DLD1 (cell line): ENCODE results near the gene LILRB1.
"Not testable (repeated sequence)": the region's sequence is repeated elsewhere in the genome, so short reads cannot be mapped to it uniquely, and the experiment has no call there.

ENCODE experiments used
- in situ Hi-C: cut with HindIII; loops from 2 replicates; pipeline ENCODE4 v1.10.0; 2017; ENCODE audit warnings: low sequenced_read_pairs

The LILRB1 gene

DNA sequence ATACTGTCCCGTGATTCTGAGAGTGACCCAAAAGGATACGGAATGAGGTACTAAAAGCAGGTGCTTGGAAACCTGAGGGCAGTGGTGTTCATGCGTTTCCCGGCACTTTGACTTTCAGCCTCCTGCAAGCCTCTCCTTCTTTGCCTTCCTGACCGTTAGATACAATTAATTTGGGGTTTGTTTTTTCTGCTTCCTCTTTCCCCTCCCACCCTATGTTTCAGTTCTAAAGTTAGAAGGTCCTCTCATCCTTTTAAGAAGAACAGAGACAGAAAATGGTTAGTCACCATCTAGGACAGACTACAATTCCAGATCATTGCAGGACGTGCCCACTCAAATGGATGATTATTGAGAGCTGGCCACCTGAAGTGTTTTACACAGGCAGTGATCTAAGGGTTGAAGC is 30.7 kb downstream of the LILRB1 start:
- in situ Hi-C loops = loop anchor here (25.0 kb wide), 1 partner anchor 99 kb away; the partner anchor contains the start of gene LILRA2

- in situ Hi-C loops = loop anchor here (25.0 kb wide), 1 partner anchor 100 kb away; the partner anchor contains the start of gene LILRA2
Measured at GRCh38 chr19:54661846-54662481, 31.7 kb downstream of the LILRB1 start.

DNA sequence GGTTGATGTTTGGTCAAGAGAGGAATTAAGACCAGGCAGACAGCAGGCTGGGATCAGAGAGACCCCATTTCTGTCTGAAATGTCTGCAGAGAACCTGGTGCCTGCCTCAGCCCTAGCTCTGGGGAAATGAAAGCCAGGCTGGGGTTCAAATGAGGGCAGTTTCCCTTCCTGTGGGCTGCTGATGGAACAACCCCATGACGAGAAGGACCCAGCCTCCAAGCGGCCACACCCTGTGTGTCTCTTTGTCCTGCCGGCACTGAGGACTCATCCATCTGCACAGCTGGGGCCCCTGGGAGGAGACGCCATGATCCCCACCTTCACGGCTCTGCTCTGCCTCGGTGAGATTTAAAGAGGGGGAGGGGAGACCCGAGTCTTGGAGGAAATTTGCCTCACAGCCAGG is 32.4 kb downstream of the LILRB1 start, which contains the start of gene LILRB4:
Gene LILRB4 (plus strand): TSS at position 256 of the 400 bp plus-strand sequence. CDS start 49 bp downstream, at position 305.
- in situ Hi-C loops = loop anchor here (25.0 kb wide), 1 partner anchor 100 kb away; the partner anchor contains the start of gene LILRA2

DNA sequence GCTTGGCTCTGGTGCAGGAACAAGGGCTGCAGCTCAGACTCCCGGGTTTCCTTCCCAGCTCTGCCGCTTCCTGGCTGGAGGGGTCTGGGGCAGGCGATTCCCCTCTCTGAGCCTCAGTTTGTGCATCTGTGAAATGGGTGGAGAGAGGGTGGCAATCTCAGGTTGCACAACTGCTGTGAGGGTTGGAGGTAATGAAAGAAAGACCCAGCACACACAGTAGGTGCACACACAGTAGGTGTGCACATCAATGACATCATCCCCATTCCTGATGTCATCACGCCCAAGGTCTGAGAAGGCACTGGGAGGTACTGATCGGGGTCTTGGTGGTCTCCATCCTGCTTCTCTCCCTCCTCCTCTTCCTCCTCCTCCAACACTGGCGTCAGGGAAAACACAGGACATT is 35.2 kb downstream of the LILRB1 start:
- in situ Hi-C loops = loop anchor here (25.0 kb wide), 1 partner anchor 103 kb away; the partner anchor contains the start of gene LILRA2

GRCh38 chr19:54667217-54667616 is 36.9 kb downstream of the LILRB1 start:
- in situ Hi-C loops = loop anchor here (25.0 kb wide), 1 partner anchor 105 kb away; the partner anchor contains the start of gene LILRA2

DNA sequence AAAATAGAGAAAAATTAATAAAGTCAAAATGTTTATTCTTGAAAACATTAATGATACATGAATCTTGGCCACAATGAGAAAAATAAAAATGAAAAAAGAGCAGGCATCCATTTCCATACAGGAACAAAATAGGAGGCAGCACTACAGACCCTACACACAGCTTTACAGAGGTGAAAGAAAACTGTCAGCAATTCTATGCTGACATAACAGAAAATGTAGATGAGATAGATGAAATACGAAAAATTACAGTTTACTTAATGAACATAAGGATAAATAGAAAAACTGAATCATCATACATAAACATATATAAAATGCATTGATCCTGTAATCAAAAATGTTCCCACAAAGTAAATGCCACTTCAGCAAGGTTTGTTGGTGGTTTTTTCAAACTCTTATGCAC is 38.1 kb downstream of the LILRB1 start:
- in situ Hi-C loops = loop anchor here (25.0 kb wide), 1 partner anchor 106 kb away; the partner anchor contains the start of gene LILRA2

DNA sequence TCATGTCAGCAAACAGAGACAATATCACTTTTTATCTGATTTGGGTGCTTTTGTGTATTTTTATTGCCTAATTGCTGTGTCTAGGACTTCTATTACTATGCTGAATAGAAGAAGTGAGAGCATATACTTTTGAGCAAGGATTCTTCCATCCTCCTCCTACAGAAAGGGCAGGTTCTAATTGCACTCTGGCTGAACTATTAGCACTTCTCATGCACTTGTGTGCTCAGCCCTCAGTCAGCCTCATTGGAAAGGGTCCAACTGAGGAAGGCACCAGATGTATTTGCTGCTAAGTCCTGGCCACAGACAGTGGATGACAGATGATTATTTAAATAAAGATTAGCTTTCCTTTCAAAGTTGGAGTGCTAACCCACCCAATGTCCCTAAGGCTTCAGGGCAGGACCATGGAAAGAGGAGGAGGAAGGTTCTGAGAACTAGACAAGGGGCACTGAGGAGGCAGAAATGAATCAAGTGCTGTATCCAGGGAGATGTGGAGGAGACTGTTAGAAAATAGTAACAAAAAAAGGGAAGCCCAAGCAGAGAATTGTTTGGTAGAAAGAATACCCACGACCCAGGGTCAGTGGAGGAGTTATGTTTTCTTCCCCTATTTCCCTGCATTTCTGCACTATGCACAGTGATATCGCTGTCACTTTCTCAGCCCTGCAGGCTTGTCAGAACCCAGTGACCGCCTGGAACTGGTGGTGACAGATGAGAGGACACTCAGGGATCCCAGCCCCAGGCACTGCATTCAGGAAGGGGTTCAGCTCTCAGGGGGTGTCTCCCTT is 40.5 kb downstream of the LILRB1 start:
- in situ Hi-C loops = loop anchor here (25.0 kb wide), 1 partner anchor 108 kb away; the partner anchor contains the start of gene LILRA2

GRCh38 chr19:54673222-54673621 is 42.9 kb downstream of the LILRB1 start:
- in situ Hi-C loops = loop anchor here (25.0 kb wide), 1 partner anchor 111 kb away; the partner anchor contains the start of gene LILRA2

GRCh38 chr19:54674021-54674617 is 43.8 kb downstream of the LILRB1 start:
- in situ Hi-C loops = loop anchor here (25.0 kb wide), 1 partner anchor 112 kb away; the partner anchor contains the start of gene LILRA2

- in situ Hi-C loops = not testable (repeated sequence)
Measured at GRCh38 chr19:54676210-54676834, 46.0 kb downstream of the LILRB1 start.

GRCh38 chr19:54677217-54677616 is 46.9 kb downstream of the LILRB1 start:
- in situ Hi-C loops = no loop called here

DNA sequence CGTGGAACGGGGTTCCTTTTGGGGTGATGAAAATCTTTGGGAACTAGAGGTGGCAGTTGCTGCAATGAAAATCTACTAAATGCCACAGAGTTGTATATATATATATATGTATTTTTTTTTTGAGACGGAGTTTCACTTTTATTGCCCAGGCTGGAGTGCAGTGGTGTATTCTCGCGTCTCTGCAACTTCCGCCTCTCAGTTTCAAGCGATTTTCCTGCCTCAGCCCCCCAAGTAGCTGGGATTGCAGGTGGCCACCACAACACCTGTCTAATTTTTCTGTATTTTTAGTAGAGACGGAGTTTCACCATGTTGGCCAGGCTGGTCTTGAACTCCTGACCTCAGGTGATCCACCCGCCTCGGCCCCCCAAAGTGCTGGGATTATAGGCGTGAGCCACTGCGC is 51.3 kb downstream of the LILRB1 start:
- in situ Hi-C loops = not testable (repeated sequence)

- in situ Hi-C loops = no loop called here
Measured at GRCh38 chr19:54682306-54682856, 52.1 kb downstream of the LILRB1 start.

GRCh38 chr19:54684527-54684926 is 54.2 kb downstream of the LILRB1 start:
- in situ Hi-C loops = no loop called here
